ENCODE data around the gene NRG3.

- TF ChIP-seq CTCF (IDR thresholded peaks at IDR 0.05) (no peak), EP300 (IDR thresholded peaks at IDR 0.05) (no peak), POLR2AphosphoS5 (IDR thresholded peaks at IDR 0.05) (no peak)
Measured at GRCh38 chr10:82742478-82742877, 867.5 kb downstream of the NRG3 start.

All from esophagus muscularis mucosa (tissue), 4 donors.